H9 (cell line): ENCODE data around the gene MRAS. TPM values are rescaled to one million over a fixed set of nuclear protein-coding genes. Genes with fewer than 3 reads are reported as not detected.

ENCODE experiments used
- DNase-seq: peaks from one replicate; pipeline ENCODE4 v3.0.0-alpha.2; 2017
- H2AFZ ChIP-seq: one replicate; pipeline ENCODE4 v1.6.1; 2013; ENCODE audit warnings: mild to moderate bottlenecking, low read length, control low read depth, moderate library complexity
- H2AK5ac ChIP-seq: 2 replicates; pipeline ENCODE4 v1.6.1; 2013; ENCODE audit warnings: low read length, control low read depth, mixed read lengths; ENCODE audit not compliant: insufficient read length
- H2BK120ac ChIP-seq: one replicate; pipeline ENCODE4 v1.6.1; 2013; ENCODE audit warnings: low read depth, mild to moderate bottlenecking, low read length, control low read depth, inconsistent platforms; ENCODE audit not compliant: poor library complexity, severe bottlenecking
- H2BK12ac ChIP-seq: 2 replicates; pipeline ENCODE4 v1.6.1; 2013; ENCODE audit warnings: low read length, control low read depth, mixed read lengths, low read depth; ENCODE audit not compliant: insufficient read length
- H2BK15ac ChIP-seq: 2 replicates; pipeline ENCODE4 v1.6.1; 2013; ENCODE audit warnings: low read depth, low read length, control low read depth
- H2BK20ac ChIP-seq: one replicate; pipeline ENCODE4 v1.6.1; 2013; ENCODE audit warnings: low read depth, mild to moderate bottlenecking, low read length, control low read depth, inconsistent platforms; ENCODE audit not compliant: poor library complexity, severe bottlenecking
- H2BK5ac ChIP-seq: 2 replicates; pipeline ENCODE4 v1.6.1; 2013; ENCODE audit warnings: low read length, control low read depth, mixed read lengths; ENCODE audit not compliant: insufficient read length
- H3K14ac ChIP-seq: 2 replicates; pipeline ENCODE4 v1.6.1; 2013; ENCODE audit warnings: low read length, control low read depth; ENCODE audit not compliant: insufficient read depth
- H3K18ac ChIP-seq: 2 replicates; pipeline ENCODE4 v1.6.1; 2013; ENCODE audit warnings: low read depth, mild to moderate bottlenecking, mixed read lengths, low read length, control low read depth; ENCODE audit not compliant: insufficient read length
- H3K23ac ChIP-seq: 2 replicates; pipeline ENCODE4 v1.6.1; 2013; ENCODE audit warnings: low read length, control low read depth, mixed read lengths, low read depth; ENCODE audit not compliant: insufficient read length
- H3K23me2 ChIP-seq: 2 replicates; pipeline ENCODE4 v1.6.1; 2013; ENCODE audit warnings: low read depth, mild to moderate bottlenecking, mixed read lengths, low read length, control low read depth; ENCODE audit not compliant: insufficient read length, poor library complexity, severe bottlenecking
- H3K27ac ChIP-seq: 2 replicates; pipeline ENCODE4 v1.5.1; 2013; ENCODE audit warnings: low read length, control low read depth, mixed read lengths, low read depth; ENCODE audit not compliant: insufficient read length
- H3K27me3 ChIP-seq: 2 replicates; pipeline ENCODE4 v1.6.1; 2013; ENCODE audit warnings: low read length, control low read depth, inconsistent platforms; ENCODE audit not compliant: insufficient read depth
- H3K4ac ChIP-seq: 2 replicates; pipeline ENCODE4 v1.6.1; 2013; ENCODE audit warnings: low read depth, mild to moderate bottlenecking, control low read depth, inconsistent platforms, low read length, moderate library complexity
- H3K4me1 ChIP-seq: 2 replicates; pipeline ENCODE4 v1.6.1; 2013; ENCODE audit warnings: low read length, control low read depth, inconsistent platforms; ENCODE audit not compliant: insufficient read depth
- H3K4me2 ChIP-seq: 2 replicates; pipeline ENCODE4 v1.6.1; 2013; ENCODE audit warnings: low read length, control low read depth, mixed read lengths; ENCODE audit not compliant: insufficient read length, insufficient read depth
- H3K56ac ChIP-seq: 2 replicates; pipeline ENCODE4 v1.6.1; 2013; ENCODE audit warnings: low read depth, mild to moderate bottlenecking, mixed read lengths, low read length, control low read depth; ENCODE audit not compliant: insufficient read length
- H3K79me1 ChIP-seq: 2 replicates; pipeline ENCODE4 v1.6.1; 2013; ENCODE audit warnings: low read depth, mild to moderate bottlenecking, moderate library complexity, low read length, control low read depth, inconsistent platforms; ENCODE audit not compliant: insufficient read depth, poor library complexity, severe bottlenecking
- H3K79me2 ChIP-seq: 2 replicates; pipeline ENCODE4 v1.6.1; 2013; ENCODE audit warnings: low read length, control low read depth, inconsistent platforms; ENCODE audit not compliant: insufficient read depth
- H3K9ac ChIP-seq: 2 replicates; pipeline ENCODE4 v1.6.1; 2013; ENCODE audit warnings: low read length, control low read depth, mixed read lengths; ENCODE audit not compliant: insufficient read length; ENCODE audit errors: extremely low read depth
- H3K9me3 ChIP-seq: one replicate; pipeline ENCODE4 v1.6.1; 2013; ENCODE audit warnings: low read depth, low read length, inconsistent platforms; ENCODE audit not compliant: control insufficient read depth
- H3T11ph ChIP-seq: one replicate; pipeline ENCODE4 v1.6.1; 2013; ENCODE audit warnings: mild to moderate bottlenecking, low read length, control low read depth, inconsistent platforms
- H4K20me1 ChIP-seq: one replicate; pipeline ENCODE4 v1.6.1; 2013; ENCODE audit not compliant: control insufficient read depth, insufficient read length, insufficient read depth
- H4K5ac ChIP-seq: 2 replicates; pipeline ENCODE4 v1.6.1; 2013; ENCODE audit warnings: low read depth, mild to moderate bottlenecking, mixed read lengths, low read length, control low read depth; ENCODE audit not compliant: insufficient read length
- H4K8ac ChIP-seq: replicated peaks from 2 replicates; pipeline ENCODE4 v1.6.1; 2013; ENCODE audit warnings: low read length, control low read depth, mixed read lengths, low read depth; ENCODE audit not compliant: insufficient read length
- H4K91ac ChIP-seq: 2 replicates; pipeline ENCODE4 v1.6.1; 2013; ENCODE audit warnings: low read depth, mild to moderate bottlenecking, moderate library complexity, mixed read lengths, low read length, control low read depth; ENCODE audit not compliant: insufficient read length
- H3K27ac Mint-ChIP-seq, 3 experiments: 2 replicates in 2 of 3; 3 replicates in 1 of 3; pipeline ENCODE4 v1.8.0; 2020 to 2021; ENCODE audit warnings: mixed read lengths in 3 of 3, mild to moderate bottlenecking in 1 of 3, moderate library complexity in 1 of 3
- H3K27me3 Mint-ChIP-seq: 2 replicates; pipeline ENCODE4 v1.8.0; 2021; ENCODE audit warnings: low read depth, mild to moderate bottlenecking, moderate library complexity, mixed read lengths
- H3K36me3 Mint-ChIP-seq, 3 experiments: 2 replicates in 2 of 3; 3 replicates in 1 of 3; pipeline ENCODE4 v1.8.0; 2020 to 2021; ENCODE audit warnings: low read depth in 3 of 3, mixed read lengths in 3 of 3; ENCODE audit not compliant: insufficient read depth in 1 of 3
- H3K4me1 Mint-ChIP-seq, 2 experiments: 2 replicates each; pipeline ENCODE4 v1.8.0; 2020; ENCODE audit warnings: mixed read lengths in 2 of 2
- H3K4me3 Mint-ChIP-seq, 2 experiments: 2 replicates in 1 of 2; 3 replicates in 1 of 2; pipeline ENCODE4 v1.8.0; 2020 to 2021; ENCODE audit warnings: mild to moderate bottlenecking in 2 of 2, mixed read lengths in 2 of 2, moderate library complexity in 1 of 2
- H3K9me3 Mint-ChIP-seq, 2 experiments: 2 replicates in 1 of 2; 3 replicates in 1 of 2; pipeline ENCODE4 v1.8.0; 2020; ENCODE audit warnings: mild to moderate bottlenecking in 2 of 2, mixed read lengths in 2 of 2, moderate library complexity in 1 of 2
- CTCF ChIP-seq: fragments of 200-600 bp; sonication (generic); conservative IDR thresholded peaks from 3 replicates; pipeline ENCODE4 v1.8.0; 2021; ENCODE audit warnings: antibody characterized with exemption, mild to moderate bottlenecking
- WGBS: extraction: QIAGEN DNeasy Blood & Tissue Kit; methylation state at CpG from one replicate; pipeline ENCODE4 v1.1.7; 2013; ENCODE audit warnings: missing lambda C conversion rate, low lambda C conversion rate, mixed read lengths; ENCODE audit not compliant: insufficient read length; ENCODE audit errors: extremely low coverage; 5-methylcytosine and 5-hydroxymethylcytosine counted together
- total RNA-seq: library from RNA; stranded (reverse); gene quantifications from 2 replicates; pipeline ENCODE4 v1.2.1, GENCODE V29; 2021

Gene MRAS
- total RNA-seq, 1 experiment from 2014 or later = 10.9 TPM

- no peak overlapping the region for H3K4me3 Mint-ChIP-seq
- Histone ChIP-seq H3K27ac (no peak overlapping the region), H3K23ac (no peak overlapping the region), H3K9ac (no peak overlapping the region), H3K56ac (no peak overlapping the region), H2BK12ac (no peak overlapping the region), H3K4ac (no peak overlapping the region), H3K79me2 (no peaks in the 10 kb centered on the region), H3K4me1 (no peaks in the 10 kb centered on the region), H3K27me3 (no peaks in the 10 kb centered on the region), H4K8ac (no peak overlapping the region), H3K79me1 (no peaks in the 10 kb centered on the region), H2AFZ (no peak overlapping the region), H4K91ac (no peak overlapping the region), H2BK5ac (no peak overlapping the region), H3K14ac (no peak overlapping the region), H2BK120ac (no peak overlapping the region), H3K9me3 (no peaks in the 10 kb centered on the region), H3T11ph (no peak overlapping the region), H3K23me2 (no peaks in the 10 kb centered on the region), H4K20me1 (no peaks in the 10 kb centered on the region), H2AK5ac (no peak overlapping the region), H3K4me2 (no peak overlapping the region), H3K18ac (no peak overlapping the region), H2BK15ac (no peak overlapping the region), H4K5ac (no peak overlapping the region), H2BK20ac (no peak overlapping the region)
- no peak for TF ChIP-seq CTCF
- peaks cover 8 to 12% (median 11%) of the 10 kb centered on the region in 3 experiments for H3K36me3 Mint-ChIP-seq
- peaks cover 11% of the 10 kb centered on the region; the same call in 1 of the 2 replicates for H3K27me3 Mint-ChIP-seq
- peaks cover 11 to 13% of the 10 kb centered on the region in 2 experiments for H3K9me3 Mint-ChIP-seq
- WGBS = no CpG with 5 or more reads among the region's 6 CpGs
- 0 out of 7 replicates have a peak overlapping the region, but pooled peaks of 1 of the 3 experiments have one; percentile 34 for H3K27ac Mint-ChIP-seq
- no peaks in the 10 kb centered on the region for H3K4me1 Mint-ChIP-seq
- DNase-seq = no peak
Observed at GRCh38 chr3:138303474-138303873, 44.9 kb upstream of the MRAS start.
